ENCODE data around the gene FGGY.
A peak's percentile ranks its signal among the peaks of the same experiment; 100 is the strongest.

The FGGY gene

GRCh38 chr1:59434336-59434735 is 137.4 kb downstream of the FGGY start:
- in situ Hi-C loops (cut with HindIII; ENCODE audit: low sequenced_read_pairs), result no loop called here
- DNase-seq (ENCODE audit: low read depth, low spot score), result no peak
- no peak overlapping the region for H3K4me3 ChIP-seq (ENCODE audit: low read depth, low read length)
- TF ChIP-seq CTCF (IDR thresholded peaks at IDR 0.05; ENCODE audit: low read depth, low read length), result no peak

GRCh38 chr1:59436637-59437036 is 139.7 kb downstream of the FGGY start:
- in situ Hi-C loops (cut with HindIII; ENCODE audit: low sequenced_read_pairs), result no loop called here
- DNase-seq (ENCODE audit: low read depth, low spot score), result no peak
- TF ChIP-seq CTCF (IDR thresholded peaks at IDR 0.05; ENCODE audit: low read depth, low read length), result no peak
- no peak overlapping the region for H3K4me3 ChIP-seq (ENCODE audit: low read depth, low read length)

- TF ChIP-seq CTCF (IDR thresholded peaks at IDR 0.05; ENCODE audit: low read depth, low read length), result no peak
- no peak for DNase-seq (ENCODE audit: low read depth, low spot score)
- in situ Hi-C loops (cut with HindIII; ENCODE audit: low sequenced_read_pairs), result no loop called here
- H3K4me3 ChIP-seq (ENCODE audit: low read depth, low read length), result no peak overlapping the region
Observed at GRCh38 chr1:59438058-59438560, 141.2 kb downstream of the FGGY start.

GRCh38 chr1:59442492-59442891 is 145.6 kb downstream of the FGGY start:
- DNase-seq (ENCODE audit: low read depth, low spot score), result no peak
- no peak for TF ChIP-seq CTCF (IDR thresholded peaks at IDR 0.05; ENCODE audit: low read depth, low read length)
- no peak overlapping the region for H3K4me3 ChIP-seq (ENCODE audit: low read depth, low read length)
- in situ Hi-C loops (cut with HindIII; ENCODE audit: low sequenced_read_pairs), result no loop called here

- in situ Hi-C loops (cut with HindIII; ENCODE audit: low sequenced_read_pairs), result no loop called here
- H3K4me3 ChIP-seq (ENCODE audit: low read depth, low read length), result no peak overlapping the region
- peak; percentile 32 for DNase-seq (ENCODE audit: low read depth, low spot score)
- no peak for TF ChIP-seq CTCF (IDR thresholded peaks at IDR 0.05; ENCODE audit: low read depth, low read length)
Observed at GRCh38 chr1:59443310-59443709, 146.4 kb downstream of the FGGY start.

GRCh38 chr1:59444520-59444919 is 147.6 kb downstream of the FGGY start:
- TF ChIP-seq CTCF (IDR thresholded peaks at IDR 0.05; ENCODE audit: low read depth, low read length), result no peak
- in situ Hi-C loops (cut with HindIII; ENCODE audit: low sequenced_read_pairs), result no loop called here
- H3K4me3 ChIP-seq (ENCODE audit: low read depth, low read length), result no peak overlapping the region
- no peak for DNase-seq (ENCODE audit: low read depth, low spot score)

- no peak for TF ChIP-seq CTCF (IDR thresholded peaks at IDR 0.05; ENCODE audit: low read depth, low read length)
- no peak overlapping the region for H3K4me3 ChIP-seq (ENCODE audit: low read depth, low read length)
- DNase-seq (ENCODE audit: low read depth, low spot score), result peak; percentile 35
- in situ Hi-C loops (cut with HindIII; ENCODE audit: low sequenced_read_pairs), result no loop called here
Observed at GRCh38 chr1:59445040-59445439, 148.1 kb downstream of the FGGY start.
